NCI-H1105 treated with DMSO at 0.1 percent for 48 hours (cell line): Measurements from ENCODE around the gene RFLNA.
"Not testable (repeated sequence)": the region's sequence is repeated elsewhere in the genome, so short reads cannot be mapped to it uniquely, and the experiment has no call there.

Experiments
- DNase-seq: peaks from one replicate; lab custom pipeline; 2025; lab: John Stamatoyannopoulos, UW

The RFLNA gene

GRCh38 chr12:124321556-124322270 lies 26.8 kb downstream of the RFLNA start:
- DNase-seq: no peak

DNA sequence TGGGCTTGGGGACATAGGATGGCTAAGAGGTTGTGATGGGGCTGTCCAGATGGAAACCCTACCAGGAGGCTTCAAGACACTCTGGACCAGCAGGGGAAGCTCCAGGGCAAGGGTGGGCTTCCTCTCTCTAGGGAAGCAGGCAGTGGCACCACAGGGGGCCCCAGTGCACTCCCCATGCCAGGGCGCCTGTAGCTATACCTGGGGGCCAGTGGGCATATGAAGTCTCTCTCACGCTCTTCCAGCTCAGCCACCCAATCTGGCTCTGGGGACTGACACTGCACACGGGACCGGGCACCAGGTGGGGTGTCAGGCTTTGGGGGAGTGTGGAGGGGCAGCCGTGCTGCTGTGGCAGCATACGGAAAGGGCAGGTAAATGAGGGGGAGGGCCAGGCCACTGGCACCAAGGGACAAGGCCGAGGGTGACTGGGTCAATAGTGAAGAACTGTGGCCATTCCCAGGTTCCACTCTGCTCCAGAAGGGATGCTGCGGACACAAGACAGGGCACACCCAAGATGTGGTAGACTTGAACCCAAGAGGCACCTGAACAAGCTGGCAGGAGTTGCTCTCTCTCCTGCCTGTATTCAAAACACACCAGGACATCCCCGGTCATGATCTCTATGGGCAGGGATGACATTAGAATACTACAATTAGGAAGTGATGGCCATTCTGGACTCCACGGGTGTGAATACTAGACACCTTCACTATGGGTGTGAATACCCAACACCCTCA lies 27.5 kb downstream of the RFLNA start:
- DNase-seq: no peak

- not testable (repeated sequence) for DNase-seq
Measured at GRCh38 chr12:124322999-124323328, 28.1 kb downstream of the RFLNA start.

DNA sequence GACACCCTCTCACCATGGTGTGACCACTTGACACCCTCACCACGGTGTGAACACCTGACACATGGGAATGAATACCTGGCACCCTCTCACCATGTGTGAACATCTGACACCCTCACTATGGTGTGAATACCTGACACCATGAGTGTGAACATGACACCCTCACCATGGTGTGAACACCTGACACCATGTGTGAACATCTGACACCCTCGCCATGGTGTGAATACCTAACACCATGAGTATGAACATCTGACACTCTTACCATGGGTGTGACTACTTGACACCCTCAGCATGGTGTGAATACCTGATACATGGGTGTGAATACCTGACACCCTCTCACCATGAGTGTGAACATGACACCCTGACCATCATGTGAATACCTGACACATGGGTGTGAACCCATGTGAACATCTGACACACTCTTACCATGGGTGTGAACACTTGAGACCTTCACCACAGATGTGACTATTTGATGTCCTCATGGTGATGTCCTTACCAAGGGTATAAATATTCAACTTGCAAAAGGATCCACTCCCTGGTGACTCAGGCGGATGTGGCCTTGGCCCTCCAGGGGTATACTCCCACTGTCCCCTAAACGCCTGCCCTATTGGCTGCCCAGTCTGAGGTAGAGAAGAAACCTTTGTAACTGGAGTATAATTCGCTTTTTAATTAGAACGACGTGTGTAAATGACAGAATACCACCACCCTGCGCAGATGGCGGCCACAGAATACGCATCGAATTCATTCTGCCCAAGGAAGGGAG lies 29.1 kb downstream of the RFLNA start:
- DNase-seq: no peak

DNA sequence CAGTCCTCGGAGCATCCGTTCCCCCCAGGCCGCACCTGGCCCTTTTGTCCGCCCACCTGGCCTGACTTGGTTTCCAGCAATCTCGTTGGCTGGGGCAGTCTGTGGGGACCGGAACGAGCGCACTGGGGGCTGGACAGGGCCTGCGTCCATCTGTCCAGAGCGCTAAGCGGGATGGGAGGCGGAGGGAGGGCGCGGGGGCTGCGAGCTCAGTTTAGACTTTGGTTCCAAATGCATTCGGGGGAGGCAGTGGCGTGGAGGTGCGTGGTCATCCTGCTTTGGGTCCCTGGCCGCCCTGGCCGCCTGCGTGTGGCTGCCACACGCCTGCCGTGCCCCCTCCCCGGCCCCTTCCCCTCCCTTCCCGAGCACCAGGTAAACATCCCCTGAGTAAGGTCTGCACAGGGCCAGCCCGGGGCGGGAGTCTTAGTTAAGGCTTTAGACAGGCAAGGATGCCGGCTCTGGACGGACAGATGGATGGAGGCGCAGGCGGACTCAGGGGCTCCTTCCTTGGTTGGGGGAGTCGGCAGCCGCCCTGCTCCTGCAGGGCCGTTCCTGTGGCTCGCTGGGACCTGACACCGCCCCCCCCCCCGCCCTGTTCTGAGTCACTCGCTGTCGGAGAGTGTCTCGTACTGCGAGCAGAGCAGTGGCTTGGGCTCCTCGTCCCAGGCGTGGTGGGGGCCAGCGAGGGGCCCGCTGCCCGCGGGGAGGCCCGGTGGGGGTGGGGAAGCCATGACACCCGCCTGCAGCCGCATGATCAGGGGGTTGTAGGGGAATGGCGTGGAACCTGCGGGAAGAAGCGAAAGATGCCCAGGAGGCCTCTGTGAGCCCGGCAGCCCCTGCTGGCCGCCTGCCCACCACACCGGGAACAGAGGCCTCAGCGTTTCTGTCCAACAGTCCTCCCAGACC lies 30.2 kb downstream of the RFLNA start:
- DNase-seq: no peak

DNA sequence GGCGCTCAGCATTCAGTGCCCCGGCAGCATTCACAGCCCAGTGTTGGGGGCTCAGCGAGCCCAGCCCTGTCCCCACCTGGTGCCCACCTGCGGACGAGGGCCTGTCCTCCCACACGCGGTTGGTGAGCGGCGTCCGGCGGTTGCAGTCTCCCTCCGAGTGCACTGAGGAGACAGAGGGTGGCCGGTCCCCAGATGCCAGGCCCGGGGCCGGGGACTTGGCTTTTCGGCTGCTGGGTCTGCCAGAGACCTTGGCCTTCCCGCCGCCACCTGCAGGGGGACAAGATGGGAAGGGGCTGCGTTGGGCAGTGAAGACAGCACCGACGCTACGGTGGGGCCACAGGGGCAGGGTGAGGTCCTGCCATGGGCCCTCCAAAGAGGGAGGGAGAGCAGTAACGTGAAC lies 31.2 kb downstream of the RFLNA start:
- no peak for DNase-seq

DNA sequence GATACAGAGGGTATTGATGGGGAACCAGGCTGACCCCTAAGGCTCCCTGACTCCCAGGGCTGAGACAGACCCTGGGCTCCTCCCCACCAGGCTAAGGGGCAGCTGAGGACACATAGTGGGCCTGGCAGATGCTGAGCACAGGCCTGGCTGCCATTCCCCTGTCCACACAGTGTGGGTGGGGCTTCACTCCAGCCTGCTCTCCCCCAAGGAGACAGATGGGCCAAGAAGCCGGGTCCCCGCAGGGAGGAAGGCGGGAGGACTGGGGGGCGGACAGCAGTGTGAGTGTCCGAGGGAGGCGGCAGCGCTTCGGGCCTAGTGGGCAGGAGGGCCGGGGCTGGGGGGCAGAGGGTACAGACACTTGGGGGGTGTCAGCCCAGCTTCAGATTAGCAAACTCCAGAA lies 32.0 kb downstream of the RFLNA start:
- DNase-seq: no peak

- no peak for DNase-seq
Measured at GRCh38 chr12:124327362-124328043, 32.6 kb downstream of the RFLNA start.

DNA sequence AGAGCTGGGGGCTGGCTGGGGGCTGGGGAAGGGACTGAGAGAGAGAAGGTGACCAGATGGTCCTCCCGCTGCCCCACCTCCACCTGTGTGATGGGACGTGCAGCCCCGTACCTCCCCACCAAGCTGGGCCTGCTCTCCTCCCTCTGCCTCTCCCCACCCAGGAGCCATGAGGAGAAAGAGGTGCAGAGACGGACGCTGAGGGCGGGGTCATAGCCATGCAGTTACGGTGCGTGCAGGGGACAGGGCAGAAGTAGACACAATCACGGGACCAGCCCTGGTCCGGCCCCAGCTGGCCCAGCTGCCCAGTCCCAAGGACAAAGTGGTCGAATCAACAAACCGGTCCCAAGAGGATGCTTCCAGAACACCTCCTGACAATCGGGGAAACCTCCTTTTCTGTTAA lies 33.2 kb downstream of the RFLNA start:
- no peak for DNase-seq

DNA sequence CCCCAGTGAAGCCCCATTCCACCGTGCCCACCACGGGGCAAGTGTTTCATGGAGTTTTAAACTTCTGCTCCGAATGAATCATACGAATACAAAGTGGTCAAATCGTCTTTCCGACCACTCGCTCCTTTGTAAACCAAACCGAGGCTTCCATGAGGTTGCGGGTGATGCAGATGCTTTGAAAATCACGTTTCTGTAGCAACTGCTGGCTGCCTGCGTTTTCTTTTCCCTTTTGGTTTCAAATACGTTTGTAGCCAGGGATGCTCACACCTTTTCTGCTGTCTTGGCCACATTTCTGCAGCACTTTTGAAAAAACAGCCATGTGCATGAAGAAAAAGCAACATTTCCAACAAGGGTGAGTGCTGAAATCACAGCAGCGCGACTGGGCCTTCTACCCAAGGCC lies 33.7 kb downstream of the RFLNA start:
- DNase-seq: no peak

DNA sequence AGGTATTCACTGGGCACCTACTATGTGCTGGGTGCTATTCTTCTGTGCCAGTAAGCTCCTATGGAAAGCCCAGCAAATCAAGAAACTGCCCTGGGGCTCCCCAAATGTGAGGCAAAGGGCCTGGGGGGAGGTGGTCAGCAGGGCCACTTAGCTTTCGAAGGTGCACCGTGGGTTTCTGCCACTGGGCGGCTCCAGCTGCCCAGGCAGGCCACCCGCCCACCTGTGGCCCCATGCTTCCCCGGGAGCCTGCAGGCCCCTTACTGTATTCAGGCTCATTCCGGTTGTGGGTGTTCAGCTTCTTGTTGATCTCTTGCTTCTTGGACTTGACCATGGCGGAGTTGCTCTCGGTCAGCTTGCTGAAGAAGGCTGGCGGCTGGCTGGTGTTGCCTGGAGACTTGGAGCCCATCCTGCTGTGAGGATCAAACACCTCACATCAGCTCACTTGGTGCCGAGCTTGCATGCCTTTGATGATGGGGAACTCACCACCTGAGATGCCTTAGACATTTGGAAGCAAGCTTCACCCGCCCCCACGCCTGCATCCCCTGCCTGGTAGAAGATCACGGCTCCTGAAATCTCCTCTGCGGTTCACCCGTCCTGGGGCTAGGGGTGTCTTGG lies 37.3 kb downstream of the RFLNA start:
- no peak for DNase-seq

GRCh38 chr12:124332900-124333299 lies 38.0 kb downstream of the RFLNA start:
- DNase-seq: no peak

DNA sequence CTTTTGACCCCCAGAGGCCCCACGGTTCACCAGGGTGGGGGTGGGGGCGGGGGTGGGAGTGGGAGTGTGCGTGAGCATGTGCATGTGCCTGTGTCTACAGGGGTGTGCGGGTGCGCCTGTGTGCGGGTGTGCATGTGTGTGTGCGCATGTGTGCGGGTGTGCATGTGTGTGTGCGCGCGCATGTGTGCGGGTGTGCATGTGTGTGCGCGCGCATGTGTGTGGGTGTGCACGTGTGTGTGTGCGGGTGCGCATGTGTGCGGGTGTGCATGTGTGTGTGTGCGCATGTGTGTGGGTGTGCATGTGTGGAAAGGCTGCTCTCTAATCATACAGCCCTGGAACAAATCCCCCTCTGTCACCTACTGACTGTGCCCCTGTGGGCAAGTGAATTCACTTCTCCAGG lies 38.8 kb downstream of the RFLNA start:
- no peak for DNase-seq

DNA sequence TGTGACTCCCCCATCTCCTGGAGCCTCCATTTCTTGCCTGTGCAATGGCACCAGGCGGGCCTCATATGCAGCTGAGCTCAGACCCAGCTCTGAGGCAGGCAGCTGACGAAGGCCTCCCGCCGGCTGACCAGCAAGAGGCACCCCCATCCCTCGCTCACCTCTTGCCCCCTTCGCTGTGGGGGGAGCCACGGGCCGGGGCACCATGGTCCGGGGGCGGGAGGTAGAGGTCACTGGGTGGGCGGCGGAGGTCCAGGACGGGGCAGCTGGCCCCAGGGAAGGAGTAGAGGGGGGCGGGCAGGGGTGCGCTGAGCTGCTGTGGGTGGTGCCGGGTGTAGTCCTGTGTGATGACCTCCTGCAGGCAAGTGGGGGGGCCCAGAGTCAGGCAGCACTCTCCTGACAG lies 39.4 kb downstream of the RFLNA start:
- DNase-seq: no peak

DNA sequence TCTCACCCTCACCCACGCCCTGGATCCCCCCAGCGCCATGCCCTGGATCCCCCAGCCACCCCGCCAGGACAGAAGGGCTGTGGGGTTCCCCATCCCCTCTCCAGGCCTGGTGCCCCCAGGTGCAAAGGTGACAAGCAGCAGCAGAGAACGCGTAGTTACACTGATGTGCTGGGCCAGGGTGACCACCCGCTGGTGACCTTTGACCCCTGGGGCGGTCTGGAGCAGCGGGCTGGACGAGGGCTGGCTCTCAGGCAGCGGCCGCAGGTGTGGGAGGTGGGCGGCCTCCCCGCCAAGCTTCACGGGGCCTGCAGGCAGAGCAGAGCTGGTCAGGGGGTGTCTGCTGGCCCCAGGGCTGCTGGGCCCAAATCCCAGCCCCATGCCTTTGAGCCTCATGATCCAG lies 40.1 kb downstream of the RFLNA start:
- no peak for DNase-seq

GRCh38 chr12:124335426-124336183 lies 40.7 kb downstream of the RFLNA start:
- no peak for DNase-seq

DNA sequence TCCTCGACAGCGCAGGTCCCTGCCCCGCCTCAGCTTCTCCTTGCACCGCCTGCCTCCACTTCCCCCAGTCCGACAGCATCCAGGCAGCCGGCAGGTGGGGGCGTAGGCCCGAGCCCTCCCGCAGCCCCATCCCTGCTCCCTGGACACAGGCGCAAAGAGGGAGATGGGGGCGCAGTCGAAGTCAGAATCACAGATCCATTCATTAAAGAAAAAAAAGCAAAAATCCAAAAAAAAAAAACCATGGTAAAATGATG lies 41.2 kb downstream of the RFLNA start:
- no peak for DNase-seq

DNA sequence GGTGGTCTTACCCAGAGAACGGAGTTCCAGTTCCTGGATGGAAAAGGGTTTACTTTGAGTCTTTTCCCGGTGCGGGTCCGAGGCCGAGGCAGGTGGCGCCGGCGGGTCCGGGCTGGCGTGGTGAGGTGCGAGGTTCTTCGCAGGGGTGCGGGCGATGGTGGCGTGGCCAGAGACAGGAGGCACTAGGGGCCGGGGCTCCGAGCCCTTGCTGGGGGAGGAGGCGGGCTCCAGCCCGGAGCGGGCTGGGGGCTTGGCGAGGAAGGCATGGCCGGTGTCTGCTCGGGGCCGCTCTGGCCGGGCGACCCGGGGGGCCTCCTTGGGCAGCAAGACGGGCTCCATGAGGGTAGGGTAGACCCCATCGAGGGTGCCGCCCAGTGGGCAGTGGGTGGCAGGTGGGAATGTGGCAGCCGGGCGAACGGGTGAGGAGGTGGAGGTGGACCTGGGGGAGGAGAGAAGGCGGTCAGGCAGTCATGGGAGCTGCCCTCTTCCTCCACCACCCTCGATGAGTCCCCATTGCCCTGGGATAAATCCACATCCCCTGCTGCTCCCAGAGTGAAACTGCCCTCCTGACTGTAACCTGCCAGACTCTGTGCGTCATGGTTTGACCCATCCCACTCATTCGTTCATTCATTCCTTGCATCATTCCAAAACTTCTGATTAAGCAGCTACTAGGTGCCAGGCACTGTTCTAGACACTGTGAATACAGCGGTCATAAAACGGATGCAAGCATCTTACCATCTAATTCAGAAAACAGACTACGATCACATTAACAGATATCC lies 42.0 kb downstream of the RFLNA start:
- DNase-seq: no peak

- no peak for DNase-seq
Measured at GRCh38 chr12:124337622-124338021, 42.7 kb downstream of the RFLNA start.

DNA sequence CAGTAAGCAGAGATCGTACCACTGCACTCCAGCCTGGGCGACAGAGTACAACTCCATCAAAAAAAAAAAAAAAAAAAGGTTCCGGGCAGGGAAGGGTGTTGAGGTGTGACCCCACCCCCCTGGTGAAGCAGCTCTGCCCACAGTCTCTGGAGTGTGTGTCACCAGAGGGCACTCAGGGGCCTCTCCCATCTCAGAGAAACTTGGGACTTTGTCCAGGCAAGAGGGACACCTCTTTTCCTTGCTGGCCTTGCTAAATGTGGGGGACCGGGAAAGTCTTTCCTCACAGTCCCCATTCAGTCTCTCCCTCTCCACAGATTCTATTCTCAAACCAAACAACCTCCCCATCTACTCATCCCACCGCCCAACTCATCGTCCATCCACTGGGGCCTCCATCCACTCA lies 43.6 kb downstream of the RFLNA start:
- no peak for DNase-seq
